Measurements from ENCODE around the gene KANSL2.
A peak's percentile ranks its signal among the peaks of the same experiment; 100 is the strongest.
"Not testable (repeated sequence)": the region's sequence is repeated elsewhere in the genome, so short reads cannot be mapped to it uniquely, and the experiment has no call there.

Gene KANSL2

DNA sequence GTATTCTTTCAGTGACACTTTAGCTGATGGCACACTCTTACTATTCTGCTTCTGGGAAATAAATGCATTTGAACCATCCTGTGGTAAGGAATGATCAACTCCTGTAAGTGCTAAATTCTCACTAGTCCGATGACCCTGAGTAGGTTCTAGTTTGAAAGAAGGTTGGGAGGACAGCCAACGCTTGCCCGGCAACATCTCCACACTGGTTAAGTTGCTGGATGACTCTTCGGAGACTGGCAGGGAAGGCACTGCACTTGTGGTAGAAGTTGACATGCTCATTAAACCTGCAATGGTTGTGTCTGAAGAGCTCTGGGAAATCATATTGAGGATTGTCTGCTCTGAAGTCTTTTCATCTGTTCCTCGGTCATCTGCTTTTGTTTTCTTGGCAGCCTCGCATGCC lies 12.0 kb upstream of the KANSL2 start:
- H3K4me3 ChIP-seq (ENCODE audit: low read depth, low read length), result no peak overlapping the region
- H3K4me1 ChIP-seq (ENCODE audit: control insufficient read depth, insufficient read depth, low read length), result no peaks in the 10 kb centered on the region
- no peaks in the 10 kb centered on the region for H3K9me3 ChIP-seq (ENCODE audit: control insufficient read depth, insufficient read depth, low read length)
- peaks cover 16% of the 10 kb centered on the region for H3K36me3 ChIP-seq (ENCODE audit: control insufficient read depth, insufficient read depth, low read length)
- no peaks in the 10 kb centered on the region for H3K27me3 ChIP-seq (ENCODE audit: control insufficient read depth, insufficient read depth, low read length)
- H3K9ac ChIP-seq (ENCODE audit: low read depth, low read length), result no peak overlapping the region

DNA sequence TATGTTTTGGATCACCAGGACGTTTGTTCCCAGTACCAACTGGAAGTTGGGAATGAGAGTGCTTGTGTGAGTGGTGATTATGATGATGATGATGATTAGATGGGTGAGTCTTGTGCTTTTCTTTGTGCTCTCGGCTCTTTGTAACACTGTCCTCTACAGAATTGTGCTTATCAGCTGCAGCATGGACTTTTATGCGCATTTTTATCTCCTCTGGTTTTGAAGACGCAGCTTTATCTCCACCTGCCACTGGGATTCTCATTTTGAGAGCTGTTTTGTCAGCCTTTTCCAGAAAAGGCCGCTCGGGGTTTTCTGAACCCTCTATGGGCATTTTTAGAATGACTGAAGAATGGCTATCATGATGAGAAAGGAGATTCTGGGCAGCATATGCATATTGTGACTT lies 11.5 kb upstream of the KANSL2 start:
- Histone ChIP-seq H3K27me3 (ENCODE audit: control insufficient read depth, insufficient read depth, low read length) (no peaks in the 10 kb centered on the region), H3K9me3 (ENCODE audit: control insufficient read depth, insufficient read depth, low read length) (no peaks in the 10 kb centered on the region), H3K4me1 (ENCODE audit: control insufficient read depth, insufficient read depth, low read length) (no peaks in the 10 kb centered on the region), H3K4me3 (ENCODE audit: low read depth, low read length) (no peak overlapping the region), H3K9ac (ENCODE audit: low read depth, low read length) (no peak overlapping the region), H3K36me3 (ENCODE audit: control insufficient read depth, insufficient read depth, low read length) (peaks cover 16% of the 10 kb centered on the region)

GRCh38 chr12:48691826-48692487 lies 9.9 kb upstream of the KANSL2 start:
- no peaks in the 10 kb centered on the region for H3K9me3 ChIP-seq (ENCODE audit: control insufficient read depth, insufficient read depth, low read length)
- H3K9ac ChIP-seq (ENCODE audit: low read depth, low read length), result no peak overlapping the region
- H3K27me3 ChIP-seq (ENCODE audit: control insufficient read depth, insufficient read depth, low read length), result no peaks in the 10 kb centered on the region
- H3K36me3 ChIP-seq (ENCODE audit: control insufficient read depth, insufficient read depth, low read length), result peaks cover 16% of the 10 kb centered on the region
- no peak overlapping the region for H3K4me3 ChIP-seq (ENCODE audit: low read depth, low read length)
- no peaks in the 10 kb centered on the region for H3K4me1 ChIP-seq (ENCODE audit: control insufficient read depth, insufficient read depth, low read length)

DNA sequence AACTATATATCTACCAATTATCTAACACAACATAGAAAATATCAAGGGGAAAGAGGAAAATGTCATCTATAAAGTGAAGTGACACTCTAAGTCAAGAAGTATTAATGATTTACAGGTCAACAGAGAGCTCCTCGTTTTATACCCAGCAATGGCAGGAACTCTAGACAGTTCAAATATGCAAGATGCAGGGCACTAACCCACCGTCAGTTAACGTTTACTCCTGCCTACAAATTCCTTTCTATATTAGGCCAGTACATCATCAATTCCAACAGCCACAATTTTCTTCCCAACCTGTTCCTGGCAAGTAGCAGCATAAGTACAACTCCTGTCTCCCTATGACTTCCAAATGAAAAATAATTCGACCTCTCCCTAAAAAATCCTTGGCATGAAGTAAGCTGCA lies 9.0 kb upstream of the KANSL2 start:
- Histone ChIP-seq H3K36me3 (ENCODE audit: control insufficient read depth, insufficient read depth, low read length) (peaks cover 16% of the 10 kb centered on the region), H3K4me3 (ENCODE audit: low read depth, low read length) (no peak overlapping the region)

GRCh38 chr12:48690436-48690835 lies 8.4 kb upstream of the KANSL2 start:
- Histone ChIP-seq H3K4me1 (ENCODE audit: control insufficient read depth, insufficient read depth, low read length) (no peaks in the 10 kb centered on the region), H3K36me3 (ENCODE audit: control insufficient read depth, insufficient read depth, low read length) (peaks cover 13% of the 10 kb centered on the region), H3K4me3 (ENCODE audit: low read depth, low read length) (no peak overlapping the region), H3K9ac (ENCODE audit: low read depth, low read length) (no peak overlapping the region), H3K27me3 (ENCODE audit: control insufficient read depth, insufficient read depth, low read length) (no peaks in the 10 kb centered on the region), H3K9me3 (ENCODE audit: control insufficient read depth, insufficient read depth, low read length) (no peaks in the 10 kb centered on the region)

More for the DNA sequence above, 9.0 kb upstream of the KANSL2 start:
- no peaks in the 10 kb centered on the region for H3K4me1 ChIP-seq (ENCODE audit: control insufficient read depth, insufficient read depth, low read length)
- no peaks in the 10 kb centered on the region for H3K9me3 ChIP-seq (ENCODE audit: control insufficient read depth, insufficient read depth, low read length)
- H3K27me3 ChIP-seq (ENCODE audit: control insufficient read depth, insufficient read depth, low read length), result no peaks in the 10 kb centered on the region
- no peak overlapping the region for H3K9ac ChIP-seq (ENCODE audit: low read depth, low read length)

- peaks cover 9% of the 10 kb centered on the region for H3K36me3 ChIP-seq (ENCODE audit: control insufficient read depth, insufficient read depth, low read length)
- H3K27me3 ChIP-seq (ENCODE audit: control insufficient read depth, insufficient read depth, low read length), result no peaks in the 10 kb centered on the region
- no peak overlapping the region for H3K9ac ChIP-seq (ENCODE audit: low read depth, low read length)
- no peaks in the 10 kb centered on the region for H3K4me1 ChIP-seq (ENCODE audit: control insufficient read depth, insufficient read depth, low read length)
- H3K9me3 ChIP-seq (ENCODE audit: control insufficient read depth, insufficient read depth, low read length), result no peaks in the 10 kb centered on the region
- no peak overlapping the region for H3K4me3 ChIP-seq (ENCODE audit: low read depth, low read length)
Measured at GRCh38 chr12:48688836-48689235, 6.8 kb upstream of the KANSL2 start.

- Histone ChIP-seq H3K4me3 (ENCODE audit: low read depth, low read length) (no peak overlapping the region), H3K9me3 (ENCODE audit: control insufficient read depth, insufficient read depth, low read length) (no peaks in the 10 kb centered on the region), H3K4me1 (ENCODE audit: control insufficient read depth, insufficient read depth, low read length) (no peaks in the 10 kb centered on the region), H3K36me3 (ENCODE audit: control insufficient read depth, insufficient read depth, low read length) (no peaks in the 10 kb centered on the region), H3K9ac (ENCODE audit: low read depth, low read length) (no peak overlapping the region), H3K27me3 (ENCODE audit: control insufficient read depth, insufficient read depth, low read length) (no peaks in the 10 kb centered on the region)
Measured at GRCh38 chr12:48687592-48687991, 5.6 kb upstream of the KANSL2 start.

- H3K9me3 ChIP-seq (ENCODE audit: control insufficient read depth, insufficient read depth, low read length), result no peaks in the 10 kb centered on the region
- no peaks in the 10 kb centered on the region for H3K36me3 ChIP-seq (ENCODE audit: control insufficient read depth, insufficient read depth, low read length)
- no peaks in the 10 kb centered on the region for H3K27me3 ChIP-seq (ENCODE audit: control insufficient read depth, insufficient read depth, low read length)
- no peak overlapping the region for H3K9ac ChIP-seq (ENCODE audit: low read depth, low read length)
- H3K4me3 ChIP-seq (ENCODE audit: low read depth, low read length), result no peak overlapping the region
- H3K4me1 ChIP-seq (ENCODE audit: control insufficient read depth, insufficient read depth, low read length), result no peaks in the 10 kb centered on the region
Measured at GRCh38 chr12:48686615-48687334, 4.7 kb upstream of the KANSL2 start.

GRCh38 chr12:48686037-48686595 lies 4.1 kb upstream of the KANSL2 start:
- no peaks in the 10 kb centered on the region for H3K9me3 ChIP-seq (ENCODE audit: control insufficient read depth, insufficient read depth, low read length)
- no peaks in the 10 kb centered on the region for H3K4me1 ChIP-seq (ENCODE audit: control insufficient read depth, insufficient read depth, low read length)
- H3K36me3 ChIP-seq (ENCODE audit: control insufficient read depth, insufficient read depth, low read length), result no peaks in the 10 kb centered on the region
- no peak overlapping the region for H3K9ac ChIP-seq (ENCODE audit: low read depth, low read length)
- no peak overlapping the region for H3K4me3 ChIP-seq (ENCODE audit: low read depth, low read length)
- no peaks in the 10 kb centered on the region for H3K27me3 ChIP-seq (ENCODE audit: control insufficient read depth, insufficient read depth, low read length)

GRCh38 chr12:48683534-48683933 lies 1.5 kb upstream of the KANSL2 start:
- H3K4me3 ChIP-seq (ENCODE audit: low read depth, low read length), result no peak overlapping the region
- no peak overlapping the region for H3K9ac ChIP-seq (ENCODE audit: low read depth, low read length)
- H3K27me3 ChIP-seq (ENCODE audit: control insufficient read depth, insufficient read depth, low read length), result no peaks in the 10 kb centered on the region
- H3K36me3 ChIP-seq (ENCODE audit: control insufficient read depth, insufficient read depth, low read length), result peaks cover 12% of the 10 kb centered on the region
- H3K4me1 ChIP-seq (ENCODE audit: control insufficient read depth, insufficient read depth, low read length), result no peaks in the 10 kb centered on the region
- H3K9me3 ChIP-seq (ENCODE audit: control insufficient read depth, insufficient read depth, low read length), result no peaks in the 10 kb centered on the region

GRCh38 chr12:48682927-48683326 lies 889 bp upstream of the KANSL2 start:
- H3K4me1 ChIP-seq (ENCODE audit: control insufficient read depth, insufficient read depth, low read length), result no peaks in the 10 kb centered on the region
- H3K9me3 ChIP-seq (ENCODE audit: control insufficient read depth, insufficient read depth, low read length), result no peaks in the 10 kb centered on the region
- H3K27me3 ChIP-seq (ENCODE audit: control insufficient read depth, insufficient read depth, low read length), result no peaks in the 10 kb centered on the region
- H3K4me3 ChIP-seq (ENCODE audit: low read depth, low read length), result peak overlapping the region; percentile 100
- H3K9ac ChIP-seq (ENCODE audit: low read depth, low read length), result no peak overlapping the region
- H3K36me3 ChIP-seq (ENCODE audit: control insufficient read depth, insufficient read depth, low read length), result peaks cover 12% of the 10 kb centered on the region

DNA sequence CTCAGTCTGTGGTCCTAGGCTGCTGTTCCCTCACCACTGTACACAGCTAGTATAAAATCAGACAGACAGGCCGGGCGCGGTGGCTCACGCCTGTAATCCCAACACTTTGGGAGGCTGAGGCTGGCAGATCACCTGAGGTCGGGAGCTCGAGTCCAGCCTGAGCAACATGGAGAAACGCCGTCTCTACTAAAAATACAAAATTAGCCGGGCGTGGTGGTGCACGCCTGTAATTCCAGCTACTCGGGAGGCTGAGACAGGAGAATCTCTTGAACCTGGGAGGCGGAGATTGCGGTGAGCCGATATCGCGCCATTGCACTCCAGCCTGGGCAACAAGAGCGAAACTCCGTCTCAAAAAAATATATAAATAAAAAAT lies 481 bp upstream of the KANSL2 start:
- not testable (repeated sequence) for H3K4me1 ChIP-seq (ENCODE audit: control insufficient read depth, insufficient read depth, low read length); H3K27me3 ChIP-seq (ENCODE audit: control insufficient read depth, insufficient read depth, low read length); H3K9me3 ChIP-seq (ENCODE audit: control insufficient read depth, insufficient read depth, low read length)
- Histone ChIP-seq H3K9ac (ENCODE audit: low read depth, low read length) (peak overlapping the region; percentile 65), H3K36me3 (ENCODE audit: control insufficient read depth, insufficient read depth, low read length) (peaks cover 12% of the 10 kb centered on the region), H3K4me3 (ENCODE audit: low read depth, low read length) (peak overlapping the region; percentile 100)

Measured in iPS-15b (cell line).